Measurements from ENCODE around the gene ACTN4. TPM values are rescaled to one million over a fixed set of nuclear protein-coding genes. Genes with fewer than 3 reads are reported as not detected.

ACTN4 gene
- total RNA-seq, 1 donor from 2014 or later: 975 TPM

DNA sequence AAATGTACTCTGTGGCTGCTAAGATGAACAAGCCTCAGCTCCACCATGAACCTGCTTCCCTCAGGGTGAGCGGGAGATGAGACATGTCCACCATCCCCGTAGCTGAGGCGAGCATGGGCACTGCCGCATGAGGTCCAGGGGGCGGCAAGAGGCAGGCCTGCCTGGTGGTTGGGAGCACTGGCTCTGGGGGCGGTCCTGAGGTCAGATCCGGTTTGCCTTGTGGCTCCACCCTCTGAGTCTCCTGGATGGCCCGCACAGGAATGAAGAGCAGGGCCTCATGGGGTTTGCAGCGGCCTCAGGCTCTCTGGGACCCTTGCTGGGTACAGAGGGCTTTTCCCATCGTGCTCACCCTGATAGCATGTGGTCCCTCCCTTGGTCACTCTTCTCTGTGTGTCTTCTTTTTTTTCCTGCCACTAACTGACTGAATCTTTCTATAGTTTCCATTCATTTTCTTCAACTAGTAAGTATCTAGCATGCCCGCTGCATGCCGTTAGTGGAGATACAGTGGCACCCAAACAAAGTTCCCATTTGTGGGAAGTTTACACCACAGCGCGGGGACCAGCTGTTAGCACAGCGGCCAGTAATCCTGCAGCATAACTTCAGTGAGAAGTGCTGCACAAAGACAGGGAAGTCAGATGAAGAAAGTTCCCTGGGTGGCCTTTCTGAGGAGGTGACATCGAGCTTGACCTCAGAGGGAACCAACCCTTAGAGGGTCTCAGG is 59.5 kb downstream of the ACTN4 start:
- H3K36me3 Mint-ChIP-seq (ENCODE audit: unreplicated experiment): no peaks in the 10 kb centered on the region
- peaks cover 13% of the 10 kb centered on the region for H3K4me1 Mint-ChIP-seq (ENCODE audit: low read depth, unreplicated experiment)
- no peak for TF ChIP-seq CTCF (IDR thresholded peaks at IDR 0.05; ENCODE audit: partially characterized antibody, unreplicated experiment)
- peaks cover 14% of the 10 kb centered on the region for H3K27me3 Mint-ChIP-seq (ENCODE audit: unreplicated experiment)
- peak overlapping the region; percentile 48 for H3K27ac Mint-ChIP-seq (ENCODE audit: unreplicated experiment)
- peaks cover 27% of the 10 kb centered on the region for H3K9me3 Mint-ChIP-seq (ENCODE audit: unreplicated experiment)
- no peak overlapping the region for H3K4me3 Mint-ChIP-seq (ENCODE audit: unreplicated experiment)
- no peak for DNase-seq

- no peak overlapping the region for H3K4me3 Mint-ChIP-seq (ENCODE audit: unreplicated experiment)
- H3K9me3 Mint-ChIP-seq (ENCODE audit: unreplicated experiment): peaks cover 27% of the 10 kb centered on the region
- peak overlapping the region; percentile 48 for H3K27ac Mint-ChIP-seq (ENCODE audit: unreplicated experiment)
- H3K27me3 Mint-ChIP-seq (ENCODE audit: unreplicated experiment): peaks cover 14% of the 10 kb centered on the region
- DNase-seq: no peak
- TF ChIP-seq CTCF (IDR thresholded peaks at IDR 0.05; ENCODE audit: partially characterized antibody, unreplicated experiment): no peak
- no peaks in the 10 kb centered on the region for H3K36me3 Mint-ChIP-seq (ENCODE audit: unreplicated experiment)
- H3K4me1 Mint-ChIP-seq (ENCODE audit: low read depth, unreplicated experiment): peaks cover 12% of the 10 kb centered on the region
Measured at GRCh38 chr19:38707512-38708114, 60.2 kb downstream of the ACTN4 start.

- H3K4me1 Mint-ChIP-seq (ENCODE audit: low read depth, unreplicated experiment): peaks cover 8% of the 10 kb centered on the region
- no peak for DNase-seq
- peaks cover 13% of the 10 kb centered on the region for H3K27me3 Mint-ChIP-seq (ENCODE audit: unreplicated experiment)
- H3K27ac Mint-ChIP-seq (ENCODE audit: unreplicated experiment): peak overlapping the region; percentile 8
- peaks cover 27% of the 10 kb centered on the region for H3K9me3 Mint-ChIP-seq (ENCODE audit: unreplicated experiment)
- no peaks in the 10 kb centered on the region for H3K36me3 Mint-ChIP-seq (ENCODE audit: unreplicated experiment)
- H3K4me3 Mint-ChIP-seq (ENCODE audit: unreplicated experiment): no peak overlapping the region
- no peak for TF ChIP-seq CTCF (IDR thresholded peaks at IDR 0.05; ENCODE audit: partially characterized antibody, unreplicated experiment)
Measured at GRCh38 chr19:38708413-38709024, 61.1 kb downstream of the ACTN4 start.

GRCh38 chr19:38709119-38709518 is 61.7 kb downstream of the ACTN4 start:
- DNase-seq: no peak
- Mint-ChIP-seq H3K4me3 (ENCODE audit: unreplicated experiment) (no peak overlapping the region), H3K27me3 (ENCODE audit: unreplicated experiment) (peaks cover 15% of the 10 kb centered on the region), H3K4me1 (ENCODE audit: low read depth, unreplicated experiment) (peaks cover 7% of the 10 kb centered on the region), H3K36me3 (ENCODE audit: unreplicated experiment) (no peaks in the 10 kb centered on the region), H3K27ac (ENCODE audit: unreplicated experiment) (peak overlapping the region; percentile 55), H3K9me3 (ENCODE audit: unreplicated experiment) (peaks cover 27% of the 10 kb centered on the region)
- TF ChIP-seq CTCF (IDR thresholded peaks at IDR 0.05; ENCODE audit: partially characterized antibody, unreplicated experiment): no peak
